GM12878 (cell line): ENCODE measurements around the gene RPL10. TPM values are rescaled to one million over a fixed set of nuclear protein-coding genes. Genes with fewer than 3 reads are reported as not detected.

Experiments
- DPF2 ChIP-seq: fragments of 450-650 bp; IDR thresholded peaks from 2 replicates; pipeline ENCODE4 v1.6.1; 2017; ENCODE audit warnings: mild to moderate bottlenecking
- E2F8 ChIP-seq: fragments of 450-650 bp; IDR thresholded peaks from 2 replicates; pipeline ENCODE4 v1.6.1; 2018; ENCODE audit warnings: mild to moderate bottlenecking, low read depth, moderate library complexity; ENCODE audit not compliant: partially characterized antibody
- EP300 ChIP-seq, 2 experiments: fragments of 150-350 bp in 1 of 2; IDR thresholded peaks; 2 replicates each; pipeline ENCODE4 v1.6.1; 2011 to 2012; ENCODE audit warnings: low read depth in 2 of 2, low read length in 2 of 2, borderline replicate concordance in 1 of 2, improper control_type of control experiment in 1 of 2, inconsistent platforms in 1 of 2; ENCODE audit not compliant: control insufficient read depth in 1 of 2
- ETV6 ChIP-seq, 2 experiments: fragments of 450-650 bp in 1 of 2; IDR thresholded peaks in 1 of 2; conservative IDR thresholded peaks in 1 of 2; 2 replicates each; pipeline ENCODE4 v1.6.1; 2014; ENCODE audit warnings: antibody characterized with exemption in 1 of 2, borderline replicate concordance in 1 of 2, low read depth in 1 of 2, mild to moderate bottlenecking in 1 of 2, moderate library complexity in 1 of 2
- HDAC2 ChIP-seq: fragments of 200-600 bp; sonication (generic); IDR thresholded peaks from 2 replicates; pipeline ENCODE4 v1.6.1; 2017
- NBN ChIP-seq: fragments of 450-650 bp; IDR thresholded peaks from 2 replicates; pipeline ENCODE4 v1.6.1; 2016
- PBX3 ChIP-seq: IDR thresholded peaks from 2 replicates; pipeline ENCODE4 v1.6.1; 2011; ENCODE audit warnings: mild to moderate bottlenecking, low read depth, low read length, moderate library complexity; ENCODE audit not compliant: insufficient replicate concordance
- REST ChIP-seq: IDR thresholded peaks from 2 replicates; pipeline ENCODE4 v1.6.1; 2012; ENCODE audit warnings: mild to moderate bottlenecking, low read depth, low read length
- SKIL ChIP-seq: fragments of 450-650 bp; IDR thresholded peaks from 2 replicates; pipeline ENCODE4 v1.6.1; 2017; ENCODE audit warnings: mild to moderate bottlenecking, low read depth, inconsistent platforms; ENCODE audit not compliant: poor library complexity, severe bottlenecking
- SMC3 ChIP-seq: IDR thresholded peaks from 2 replicates; pipeline ENCODE4 v1.6.1; 2011; ENCODE audit warnings: low read length, improper control_type of control experiment, borderline replicate concordance
- ZBTB40 ChIP-seq: fragments of 450-650 bp; IDR thresholded peaks from 2 replicates; pipeline ENCODE4 v1.6.1; 2016; ENCODE audit warnings: mild to moderate bottlenecking, moderate library complexity, borderline replicate concordance
- ZNF274 ChIP-seq: IDR thresholded peaks from one replicate; pipeline ENCODE4 v1.8.0; 2011; ENCODE audit not compliant: insufficient read length, insufficient read depth
- ZNF384 ChIP-seq: IDR thresholded peaks from 2 replicates; pipeline ENCODE4 v1.6.1; 2012; ENCODE audit warnings: low read depth, mild to moderate bottlenecking, low read length, improper control_type of control experiment, borderline replicate concordance
- polyA plus RNA-seq, 11 experiments: library from polyadenylated mRNA; depleted of rRNA in 4 of 11; unstranded in 6 of 11; stranded (reverse) in 5 of 11; fragments of >200 nt; fragmentation: Nextera tagmentation in 4 of 11; fragmentation: Illumina TruSeq in 1 of 11; extraction: Ambion mirVana in 4 of 11; extraction: Trizol in 1 of 11; gene quantifications; 1 replicate in 1 of 11; 2 replicates in 10 of 11; pipeline versions ENCODE4 v1.2.1 to v1.2.3, GENCODE V29; 2011 to 2016; ENCODE audit warnings: inconsistent platforms in 2 of 11, missing spikeins in 2 of 11, low read depth in 1 of 11
- total RNA-seq, 4 experiments: library from RNA; depleted of rRNA in 3 of 4; stranded (reverse); fragments of >200 nt in 3 of 4; fragmentation: Illumina TruSeq in 1 of 4; extraction: Trizol in 1 of 4; gene quantifications; 2 replicates each; pipeline versions ENCODE4 v1.2.1 to v1.2.3, GENCODE V29; 2013 to 2021

RPL10 gene
- total and polyA plus RNA-seq, 10 of the 15 experiments (the other 5 are each of a cell fraction or from before 2014, with no cell fraction given), result 1,938 to 7,222 (median 4,494) TPM

GRCh38 chrX:154397888-154398667 lies at the start of gene RPL10 (continued):
- TF ChIP-seq EP300 (IDR thresholded peaks at IDR 0.05; ENCODE audit: borderline replicate concordance in 1 of 2, control insufficient read depth in 1 of 2, low read depth in 2 of 2, low read length in 2 of 2) (no peak), DPF2 (peak; percentile 6; the same call in 1 of the 2 replicates), E2F8 (no peak), REST (no peak; the same call in 1 of the 2 replicates), HDAC2 (no peak), NBN (peak; percentile 85; the same call in 1 of the 2 replicates), PBX3 (no peak), SMC3 (no peak), ZNF384 (no peak), ZNF274 (no peak), SKIL (no peak), ETV6 (conservative IDR thresholded peaks at IDR 0.05 in 1 of 2, IDR thresholded peaks at IDR 0.05 in 1 of 2; ENCODE audit: borderline replicate concordance in 1 of 2, low read depth in 1 of 2) (no peak), ZBTB40 (no peak)
